Measurements from ENCODE around the gene DICER1. TPM values are rescaled to one million over a fixed set of nuclear protein-coding genes. Genes with fewer than 3 reads are reported as not detected.

DICER1 gene
- total RNA-seq, 1 experiment from 2014 or later, result 62.0 TPM

- no peak for TF ChIP-seq ZBTB43 (CRISPR knock-in tag; IDR thresholded peaks at IDR 0.05)
- no peak for TF ChIP-seq GTF2I (CRISPR knock-in tag; conservative IDR thresholded peaks at IDR 0.05)
- TF ChIP-seq STAT6 (CRISPR knock-in tag; conservative IDR thresholded peaks at IDR 0.05; ENCODE audit: low read depth), result no peak
- no peak for TF ChIP-seq ZNF532 (CRISPR knock-in tag; IDR thresholded peaks at IDR 0.05; ENCODE audit: borderline replicate concordance)
- TF ChIP-seq TEAD4 (CRISPR knock-in tag; IDR thresholded peaks at IDR 0.05), result no peak; the same call in 1 of the 2 replicates
- TF ChIP-seq E2F1 (CRISPR knock-in tag; IDR thresholded peaks at IDR 0.05), result no peak
- no peak for TF ChIP-seq ESRRA (CRISPR knock-in tag; IDR thresholded peaks at IDR 0.05; ENCODE audit: borderline replicate concordance)
- TF ChIP-seq CTCF (IDR thresholded peaks at IDR 0.05), result no peak
- TF ChIP-seq ZNF512 (CRISPR knock-in tag; IDR thresholded peaks at IDR 0.05; ENCODE audit: borderline replicate concordance), result no peak
- TF ChIP-seq ZNF219 (CRISPR knock-in tag; IDR thresholded peaks at IDR 0.05; ENCODE audit: borderline replicate concordance), result 0 out of 2 replicates have a peak, but pooled peaks have one; percentile 78
- no peak for TF ChIP-seq NFE2L1 (CRISPR knock-in tag; IDR thresholded peaks at IDR 0.05)
- TF ChIP-seq CBFB (CRISPR knock-in tag; IDR thresholded peaks at IDR 0.05; ENCODE audit: low read depth), result peak; percentile 84; the same call in 1 of the 2 replicates
- TF ChIP-seq ZNF232 (CRISPR knock-in tag; IDR thresholded peaks at IDR 0.05), result peak; percentile 53; the same call in 1 of the 2 replicates
- no peak for TF ChIP-seq SOX15 (CRISPR knock-in tag; IDR thresholded peaks at IDR 0.05)
- no peak for TF ChIP-seq CDX4 (CRISPR knock-in tag; IDR thresholded peaks at IDR 0.05; ENCODE audit: borderline replicate concordance)
- no peak for TF ChIP-seq TP53 (CRISPR knock-in tag; IDR thresholded peaks at IDR 0.05)
- 0 out of 2 replicates have a peak, but pooled peaks have one; percentile 40 for TF ChIP-seq ARID4B (CRISPR knock-in tag; IDR thresholded peaks at IDR 0.05; ENCODE audit: borderline replicate concordance)
- TF ChIP-seq ETV6 (CRISPR knock-in tag; IDR thresholded peaks at IDR 0.05), result no peak; the same call in 1 of the 2 replicates
- TF ChIP-seq FOXP1 (CRISPR knock-in tag; IDR thresholded peaks at IDR 0.05; ENCODE audit: borderline replicate concordance), result no peak
Measured at GRCh38 chr14:95157327-95158189, at the start of gene DICER1 (continued).
